Cardiac septum (tissue), 1 donor: ENCODE data around the gene ETFBKMT. TPM values are rescaled to one million over a fixed set of nuclear protein-coding genes. Genes with fewer than 3 reads are reported as not detected.
"Not testable (repeated sequence)": the region's sequence is repeated elsewhere in the genome, so short reads cannot be mapped to it uniquely, and the experiment has no call there.

Experiments
- DNase-seq: peaks from one replicate; pipeline ENCODE4 v3.0.0-alpha.2; 2020; ENCODE audit warnings: low spot score
- intact Hi-C: fragments of 100-400 bp; cut with DNase I; formaldehyde crosslinking; loops from one replicate; pipeline ENCODE4 v1.14.0; 2022
- total RNA-seq: library from RNA; stranded (reverse); fragmentation: NEBNext Ultra II Directional; extraction: Animal tissue kit (Norgen Biotek cat#: 25700); gene quantifications from one replicate; pipeline ENCODE4 v1.2.1, GENCODE V29; 2021
- donor health status: DM: no; HTN: no; CAD: no.

ETFBKMT gene
- total RNA-seq, 1 donor from 2014 or later, result 5.7 TPM

DNA sequence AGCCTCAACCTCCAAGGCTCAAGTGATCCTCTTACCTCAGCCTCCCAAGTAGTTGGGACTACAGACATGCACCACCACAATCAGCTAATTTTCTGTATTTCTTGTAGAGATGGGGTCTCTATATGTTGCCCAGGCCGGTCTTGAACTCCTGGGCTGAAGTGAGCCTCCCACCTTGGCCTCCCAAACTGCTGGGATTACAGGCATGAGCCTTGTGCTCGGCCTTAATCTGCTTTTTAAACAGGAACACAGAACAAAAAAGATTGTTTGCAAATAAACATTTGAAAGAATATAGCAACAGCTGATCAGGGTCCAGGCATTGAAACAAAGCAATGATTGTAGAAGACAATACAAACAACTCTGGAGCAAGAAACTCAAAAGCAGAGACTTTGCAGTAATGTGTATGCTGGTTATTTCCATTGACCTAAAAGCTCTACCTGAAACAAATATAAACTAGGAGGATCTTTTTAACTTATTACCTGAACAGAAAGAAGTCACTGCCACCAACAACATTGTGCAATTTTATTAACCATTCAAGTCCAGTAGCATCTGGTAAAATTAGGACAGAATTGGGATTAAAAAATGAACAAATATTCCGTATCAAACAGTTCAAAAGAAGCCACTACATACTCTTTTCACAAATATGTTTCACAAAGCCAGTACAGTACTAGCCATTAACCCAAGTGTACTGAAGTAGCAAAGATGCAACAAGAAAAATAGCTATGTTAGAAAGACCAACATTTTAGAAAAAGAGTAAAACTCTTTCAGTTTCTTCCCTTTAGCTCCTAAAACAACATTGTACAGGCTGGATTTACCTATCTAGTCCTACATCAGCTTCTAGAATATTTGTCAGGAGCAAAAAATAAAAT lies 55.2 kb downstream of the ETFBKMT start:
- DNase-seq, result no peak
- intact Hi-C loops, result no loop called here

DNA sequence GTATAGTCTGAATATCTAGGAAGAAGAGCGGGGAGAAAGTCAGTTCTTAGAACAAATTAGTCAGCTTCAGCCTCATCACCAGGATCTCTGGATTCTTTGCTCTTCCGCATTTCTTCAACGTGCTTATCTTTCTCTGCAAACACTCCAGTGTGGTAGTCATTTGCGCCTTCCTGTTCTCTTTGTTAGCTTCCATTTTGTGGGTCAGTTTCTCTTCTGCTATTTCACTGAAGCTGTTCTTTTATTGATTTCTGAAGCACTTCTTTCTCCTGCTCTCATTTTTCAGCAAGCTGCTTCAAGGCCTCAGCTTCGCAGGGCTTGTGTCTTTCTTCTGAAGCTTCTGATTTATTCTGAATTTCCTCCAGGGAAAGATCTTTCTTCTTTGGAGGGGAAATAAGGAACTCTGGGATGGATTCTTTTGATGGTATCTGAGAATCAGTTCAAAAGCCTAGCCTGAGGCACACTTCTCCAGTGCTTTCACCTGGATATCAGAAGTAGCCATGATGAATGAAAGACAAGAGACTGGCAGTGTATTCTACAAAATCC lies 55.9 kb downstream of the ETFBKMT start:
- DNase-seq, result no peak
- intact Hi-C loops, result no loop called here

DNA sequence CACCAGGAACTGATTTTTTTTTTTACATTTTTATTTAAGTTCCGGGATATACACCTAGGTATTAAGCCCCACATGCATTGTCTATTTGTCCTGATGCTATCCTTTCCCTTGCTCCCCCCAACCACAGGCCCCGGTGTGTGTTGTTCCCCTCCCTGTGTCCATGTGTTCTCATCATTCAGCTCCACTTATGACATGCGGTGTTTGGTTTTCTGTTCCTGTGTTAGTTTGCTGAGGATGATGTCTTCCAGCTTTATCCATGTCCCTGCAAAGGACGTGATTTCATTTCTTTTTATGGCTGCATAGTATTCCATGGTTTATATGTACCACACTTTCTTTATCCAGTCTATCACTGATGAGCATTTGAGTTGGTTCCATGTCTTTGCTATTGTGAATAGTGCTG lies 57.5 kb downstream of the ETFBKMT start:
- DNase-seq, intact Hi-C loops: not testable (repeated sequence)

DNA sequence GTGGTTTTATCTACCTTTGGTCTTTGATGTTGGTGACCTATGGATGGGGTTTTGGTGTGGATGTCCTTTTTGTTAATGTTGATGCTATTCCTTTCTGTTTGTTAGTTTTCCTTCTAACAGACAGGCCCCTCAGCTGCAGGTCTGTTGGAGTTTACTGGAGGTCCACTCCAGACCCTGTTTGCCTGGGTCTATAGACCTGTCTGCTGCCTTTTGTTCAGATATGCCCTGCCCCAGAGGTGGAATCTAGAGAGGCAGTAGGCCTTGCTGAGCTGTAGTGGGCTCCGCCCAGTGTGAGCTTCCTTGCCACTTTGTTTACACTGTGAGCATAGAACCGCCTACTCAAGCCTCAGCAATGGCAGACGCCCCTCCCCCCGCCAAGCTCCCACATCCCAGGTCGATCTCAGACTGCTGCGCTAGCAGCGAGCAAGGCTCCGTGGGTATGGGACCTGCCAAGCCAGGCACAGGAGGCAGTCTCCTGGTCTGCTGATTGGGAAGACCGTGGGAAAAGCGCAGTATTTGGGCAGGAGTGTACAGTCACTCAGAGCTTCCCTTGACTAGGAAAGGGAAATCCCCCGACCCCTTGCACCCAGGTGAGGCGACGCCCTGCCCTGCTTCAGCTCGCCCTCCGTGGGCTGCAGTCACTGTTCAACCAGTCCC lies 59.2 kb downstream of the ETFBKMT start:
- DNase-seq, intact Hi-C loops: not testable (repeated sequence)

DNA sequence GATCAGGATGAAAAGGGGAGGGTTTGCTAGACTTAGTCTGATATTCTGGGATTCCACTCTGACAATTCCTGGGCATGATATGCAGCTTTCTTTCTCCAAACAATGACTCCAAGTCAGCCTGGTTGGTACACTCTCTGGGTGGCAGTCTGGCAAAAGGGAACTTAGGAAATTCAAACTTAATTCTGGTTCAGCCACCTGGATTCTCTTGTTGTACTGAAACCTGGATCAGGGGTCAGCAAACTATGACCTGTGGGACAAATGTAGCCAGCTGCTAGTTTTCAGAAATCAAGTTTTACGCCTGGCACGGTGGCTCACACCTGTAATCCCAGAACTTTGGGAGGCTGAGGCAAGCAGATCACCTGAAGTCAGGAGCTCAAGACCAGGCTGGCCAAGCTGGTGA lies 63.1 kb downstream of the ETFBKMT start:
- no peak for DNase-seq
- intact Hi-C loops, result no loop called here

Other genes starting within 250 kb of the ETFBKMT start
- gene DENND5B, start 68.6 kb upstream of the ETFBKMT start, total RNA-seq, result 42.3 TPM
- gene AMN1, start 69.3 kb downstream of the ETFBKMT start, total RNA-seq, result 9.2 TPM